Measurements from ENCODE around the gene ITGA11. TPM values are rescaled to one million over a fixed set of nuclear protein-coding genes. Genes with fewer than 3 reads are reported as not detected.

Gene ITGA11
- total and polyA plus RNA-seq, 2 donors (not counting 1 experiment from before 2014, with no cell fraction given): not detected

DNA sequence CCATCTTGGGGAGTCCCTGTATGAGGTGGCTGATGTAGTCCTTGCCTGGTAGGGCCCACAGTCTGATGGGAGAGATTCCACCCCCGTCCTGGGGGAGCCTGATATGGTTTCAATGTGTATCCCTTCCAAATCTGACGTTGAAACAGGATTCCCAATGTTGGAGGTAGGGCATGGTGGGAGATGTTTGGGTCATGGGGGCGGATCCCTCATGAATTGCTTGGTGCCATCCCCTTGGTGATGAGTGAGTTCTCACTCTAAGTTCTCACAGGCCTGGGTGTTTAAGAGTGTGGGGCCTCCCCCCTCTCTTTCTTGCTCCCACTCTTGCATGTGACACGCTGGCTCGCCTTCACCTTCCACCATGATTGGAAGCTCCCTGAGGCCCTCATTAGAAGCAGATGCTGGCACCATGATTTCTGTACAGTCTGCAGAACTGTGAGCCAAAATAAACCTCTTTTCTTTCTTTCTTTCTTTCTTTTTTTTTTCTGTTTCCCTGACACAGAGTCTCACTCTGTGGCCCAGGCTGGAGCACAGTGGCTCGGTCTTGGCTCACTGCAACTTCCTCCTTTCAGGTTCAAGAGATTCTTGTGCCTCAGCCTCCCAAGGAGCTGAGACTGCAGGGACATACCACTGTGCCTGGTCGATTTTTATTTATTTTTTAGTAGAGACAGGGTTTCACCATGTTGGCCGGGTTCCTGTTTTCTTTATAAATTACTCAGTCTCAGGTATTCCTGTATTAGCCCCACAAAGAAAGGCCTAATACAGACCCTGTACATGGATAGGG, 28.6 kb downstream of the ITGA11 start:
- H3K27me3 ChIP-seq (replicated peaks in 1 of 4; ENCODE audit: control extremely low read depth in 1 of 4, control insufficient read depth in 3 of 4, insufficient read depth in 4 of 4, low read length in 3 of 4): no peaks in the 10 kb centered on the region
- no peak overlapping the region for H2AFZ ChIP-seq (ENCODE audit: insufficient read depth, low read depth, low read length, poor library complexity, severe bottlenecking)
- H3K9ac ChIP-seq (ENCODE audit: low read length): no peak overlapping the region
- H4K20me1 ChIP-seq (ENCODE audit: control insufficient read depth, insufficient read depth, low read length, poor library complexity, severe bottlenecking): no peaks in the 10 kb centered on the region
- H3K4me2 ChIP-seq (replicated peaks; ENCODE audit: low read depth, low read length, poor library complexity, severe bottlenecking): no peak overlapping the region
- Mint-ChIP-seq H3K9me3 (ENCODE audit: insufficient read depth) (no peaks in the 10 kb centered on the region), H3K27me3 (peaks cover 4% of the 10 kb centered on the region), H3K27ac (no peak overlapping the region), H3K4me1 (no peaks in the 10 kb centered on the region), H3K4me3 (no peak overlapping the region)
- ATAC-seq (ENCODE audit: low read depth) (no peak), DNase-seq (no peak)
- intact Hi-C loops (cut with micrococcal nuclease): no loop called here
- H3K36me3 ChIP-seq (replicated peaks in 1 of 2; ENCODE audit: control extremely low read depth in 1 of 2, control insufficient read depth in 1 of 2, extremely low read depth in 1 of 2, insufficient read depth in 2 of 2, low read length in 1 of 2): no peaks in the 10 kb centered on the region
- ChIA-PET CTCF (no interaction called here), POLR2A (no interaction called here)
- TF ChIP-seq EZH2 (IDR thresholded peaks at IDR 0.05; ENCODE audit: borderline replicate concordance, insufficient read depth, low read depth, low read length, poor library complexity, severe bottlenecking): no peak
- TF ChIP-seq, protein P1, sequence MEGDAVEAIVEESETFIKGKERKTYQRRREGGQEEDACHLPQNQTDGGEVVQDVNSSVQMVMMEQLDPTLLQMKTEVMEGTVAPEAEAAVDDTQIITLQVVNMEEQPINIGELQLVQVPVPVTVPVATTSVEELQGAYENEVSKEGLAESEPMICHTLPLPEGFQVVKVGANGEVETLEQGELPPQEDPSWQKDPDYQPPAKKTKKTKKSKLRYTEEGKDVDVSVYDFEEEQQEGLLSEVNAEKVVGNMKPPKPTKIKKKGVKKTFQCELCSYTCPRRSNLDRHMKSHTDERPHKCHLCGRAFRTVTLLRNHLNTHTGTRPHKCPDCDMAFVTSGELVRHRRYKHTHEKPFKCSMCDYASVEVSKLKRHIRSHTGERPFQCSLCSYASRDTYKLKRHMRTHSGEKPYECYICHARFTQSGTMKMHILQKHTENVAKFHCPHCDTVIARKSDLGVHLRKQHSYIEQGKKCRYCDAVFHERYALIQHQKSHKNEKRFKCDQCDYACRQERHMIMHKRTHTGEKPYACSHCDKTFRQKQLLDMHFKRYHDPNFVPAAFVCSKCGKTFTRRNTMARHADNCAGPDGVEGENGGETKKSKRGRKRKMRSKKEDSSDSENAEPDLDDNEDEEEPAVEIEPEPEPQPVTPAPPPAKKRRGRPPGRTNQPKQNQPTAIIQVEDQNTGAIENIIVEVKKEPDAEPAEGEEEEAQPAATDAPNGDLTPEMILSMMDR (IDR thresholded peaks at IDR 0.05): no peak
- H3K27ac ChIP-seq (ENCODE audit: low read length in 2 of 2): no peak overlapping the region
- peaks cover 0 to 12% (median 0%) of the 10 kb centered on the region in 3 donors for H3K9me3 ChIP-seq (ENCODE audit: control extremely low read depth in 1 of 3, control insufficient read depth in 2 of 3, insufficient read depth in 1 of 3, low read length in 2 of 3)
- no peaks in the 10 kb centered on the region for H3K4me1 ChIP-seq (ENCODE audit: control insufficient read depth in 2 of 2, insufficient read depth in 2 of 2, low read length in 2 of 2)
- H3K79me2 ChIP-seq (ENCODE audit: control insufficient read depth, insufficient read depth, low read length): no peaks in the 10 kb centered on the region
- H3K4me3 ChIP-seq (ENCODE audit: control extremely low read depth in 1 of 5, extremely low read depth in 1 of 5, insufficient read depth in 1 of 5, low read depth in 2 of 5, low read length in 4 of 5): no peak overlapping the region
- 55% methylated on average over 4 of the region's 8 CpGs for WGBS (ENCODE audit: insufficient coverage)

DNA sequence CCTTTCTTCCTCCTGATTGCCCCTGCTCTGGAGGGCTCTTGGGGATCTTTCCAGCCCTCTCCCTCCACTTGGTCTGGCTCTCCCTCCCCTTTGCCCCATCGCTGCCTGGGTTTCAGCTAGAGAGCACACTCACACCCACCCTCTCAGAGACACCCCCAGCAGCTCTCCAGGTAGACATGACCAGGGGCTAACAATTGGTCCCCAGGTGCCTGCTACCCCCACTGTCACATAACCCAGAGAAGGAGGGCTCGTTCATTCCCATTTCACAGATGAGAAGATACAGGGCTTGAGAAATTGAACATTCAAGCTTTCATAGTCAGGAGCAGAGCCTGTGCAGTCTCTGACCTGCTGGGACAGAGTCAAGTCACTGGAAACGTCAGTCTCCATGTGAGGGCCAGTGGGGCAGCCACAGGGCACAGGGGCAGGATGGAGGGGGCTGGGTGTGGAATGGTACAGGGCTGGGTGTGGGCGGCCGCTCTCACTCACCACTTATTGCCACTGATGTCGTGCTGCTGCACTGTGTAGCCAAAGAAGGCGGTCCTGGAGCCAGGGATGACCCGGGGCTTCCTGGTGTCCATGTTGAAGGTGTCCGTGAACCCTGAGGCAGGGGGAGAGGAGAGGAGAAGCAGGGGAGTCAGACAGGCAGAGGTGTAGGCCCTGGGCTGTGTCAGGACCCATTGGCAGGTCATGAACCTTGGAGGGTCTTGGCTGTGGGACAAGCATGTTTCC, 29.4 kb downstream of the ITGA11 start:
- Histone ChIP-seq H3K9me3 (ENCODE audit: control extremely low read depth in 1 of 3, control insufficient read depth in 2 of 3, insufficient read depth in 1 of 3, low read length in 2 of 3) (peaks cover 0 to 12% (median 0%) of the 10 kb centered on the region in 3 donors), H3K4me3 (ENCODE audit: control extremely low read depth in 1 of 5, extremely low read depth in 1 of 5, insufficient read depth in 1 of 5, low read depth in 2 of 5, low read length in 4 of 5) (no peak overlapping the region), H4K20me1 (ENCODE audit: control insufficient read depth, insufficient read depth, low read length, poor library complexity, severe bottlenecking) (no peaks in the 10 kb centered on the region), H3K36me3 (replicated peaks in 1 of 2; ENCODE audit: control extremely low read depth in 1 of 2, control insufficient read depth in 1 of 2, extremely low read depth in 1 of 2, insufficient read depth in 2 of 2, low read length in 1 of 2) (no peaks in the 10 kb centered on the region), H3K27ac (ENCODE audit: low read length in 2 of 2) (no peak overlapping the region), H3K27me3 (replicated peaks in 1 of 4; ENCODE audit: control extremely low read depth in 1 of 4, control insufficient read depth in 3 of 4, insufficient read depth in 4 of 4, low read length in 3 of 4) (no peaks in the 10 kb centered on the region), H3K4me1 (ENCODE audit: control insufficient read depth in 2 of 2, insufficient read depth in 2 of 2, low read length in 2 of 2) (no peaks in the 10 kb centered on the region), H3K4me2 (replicated peaks; ENCODE audit: low read depth, low read length, poor library complexity, severe bottlenecking) (no peak overlapping the region), H2AFZ (ENCODE audit: insufficient read depth, low read depth, low read length, poor library complexity, severe bottlenecking) (no peak overlapping the region), H3K79me2 (ENCODE audit: control insufficient read depth, insufficient read depth, low read length) (no peaks in the 10 kb centered on the region), H3K9ac (ENCODE audit: low read length) (no peak overlapping the region)
- no peak overlapping the region for H3K4me3 Mint-ChIP-seq
- H3K27me3 Mint-ChIP-seq: no peaks in the 10 kb centered on the region
- WGBS (ENCODE audit: insufficient coverage): 92% methylated on average over 9 of the region's 9 CpGs
- H3K27ac Mint-ChIP-seq: no peak overlapping the region
- no peak for DNase-seq
- CTCF ChIA-PET: no interaction called here
- H3K4me1 Mint-ChIP-seq: no peaks in the 10 kb centered on the region
- TF ChIP-seq EZH2 (IDR thresholded peaks at IDR 0.05; ENCODE audit: borderline replicate concordance, insufficient read depth, low read depth, low read length, poor library complexity, severe bottlenecking): no peak
- TF ChIP-seq, protein P1 (IDR thresholded peaks at IDR 0.05): no peak
- POLR2A ChIA-PET: no interaction called here
- no peak for ATAC-seq (ENCODE audit: low read depth)
- H3K9me3 Mint-ChIP-seq (ENCODE audit: insufficient read depth): no peaks in the 10 kb centered on the region
- intact Hi-C loops (cut with micrococcal nuclease): no loop called here
